Brain microvascular endothelial cell (primary cell): ENCODE measurements around the gene CNTNAP2.

Experiments
- DNase-seq: peaks from one replicate; pipeline ENCODE4 v3.0.0-alpha.2; 2020
- H3K27ac ChIP-seq: fragments of 250-450 bp; sonication (Bioruptor Pico); 2 replicates; pipeline ENCODE4 v1.5.1; 2020; ENCODE audit warnings: mild to moderate bottlenecking, moderate library complexity
- H3K27me3 ChIP-seq: fragments of 250-450 bp; sonication (Bioruptor Pico); replicated peaks from 2 replicates; pipeline ENCODE4 v1.5.1; 2020; ENCODE audit warnings: mild to moderate bottlenecking
- H3K36me3 ChIP-seq: fragments of 250-450 bp; sonication (Bioruptor Pico); replicated peaks from 2 replicates; pipeline ENCODE4 v1.5.1; 2020; ENCODE audit warnings: mild to moderate bottlenecking
- H3K4me3 ChIP-seq: 2 replicates; pipeline ENCODE4 v1.5.1; 2011; ENCODE audit warnings: low read depth, mild to moderate bottlenecking, control low read depth, low read length, moderate library complexity
- CTCF ChIP-seq: IDR thresholded peaks from 2 replicates; pipeline ENCODE4 v1.5.1; 2011; ENCODE audit warnings: low read depth, mild to moderate bottlenecking, moderate library complexity, low read length, control low read depth, inconsistent platforms; ENCODE audit errors: missing control alignments
- in situ Hi-C: cut with HindIII; loops from 2 replicates; pipeline ENCODE4 v1.10.0; 2017; ENCODE audit warnings: low sequenced_read_pairs, low pct_ligation_motif_present

The CNTNAP2 gene

GRCh38 chr7:147022056-147022455, 905.5 kb downstream of the CNTNAP2 start:
- Histone ChIP-seq H3K27ac (no peak overlapping the region), H3K36me3 (no peaks in the 10 kb centered on the region), H3K4me3 (no peak overlapping the region), H3K27me3 (no peaks in the 10 kb centered on the region)
- no peak for TF ChIP-seq CTCF
- peak; percentile 64 for DNase-seq
- in situ Hi-C loops = no loop called here

GRCh38 chr7:147023440-147023839, 906.8 kb downstream of the CNTNAP2 start:
- H3K27me3 ChIP-seq = no peaks in the 10 kb centered on the region
- TF ChIP-seq CTCF = no peak
- DNase-seq = no peak
- in situ Hi-C loops = no loop called here
- H3K36me3 ChIP-seq = no peaks in the 10 kb centered on the region
- no peak overlapping the region for H3K4me3 ChIP-seq
- no peak overlapping the region for H3K27ac ChIP-seq

- no peaks in the 10 kb centered on the region for H3K27me3 ChIP-seq
- H3K27ac ChIP-seq = no peak overlapping the region
- no peak for TF ChIP-seq CTCF
- in situ Hi-C loops = no loop called here
- no peak overlapping the region for H3K4me3 ChIP-seq
- no peaks in the 10 kb centered on the region for H3K36me3 ChIP-seq
- no peak for DNase-seq
Observed at GRCh38 chr7:147029953-147030352, 913.4 kb downstream of the CNTNAP2 start.

- no peak for TF ChIP-seq CTCF
- in situ Hi-C loops = no loop called here
- no peak overlapping the region for H3K4me3 ChIP-seq
- no peaks in the 10 kb centered on the region for H3K27me3 ChIP-seq
- no peak overlapping the region for H3K27ac ChIP-seq
- H3K36me3 ChIP-seq = no peaks in the 10 kb centered on the region
- DNase-seq = no peak
Observed at GRCh38 chr7:147033641-147034040, 917.0 kb downstream of the CNTNAP2 start.

GRCh38 chr7:147041438-147041837, 924.8 kb downstream of the CNTNAP2 start:
- DNase-seq = no peak
- Histone ChIP-seq H3K4me3 (no peak overlapping the region), H3K27ac (no peak overlapping the region), H3K36me3 (no peaks in the 10 kb centered on the region), H3K27me3 (no peaks in the 10 kb centered on the region)
- in situ Hi-C loops = no loop called here
- no peak for TF ChIP-seq CTCF

GRCh38 chr7:147044941-147045340, 928.3 kb downstream of the CNTNAP2 start:
- no peaks in the 10 kb centered on the region for H3K27me3 ChIP-seq
- no peaks in the 10 kb centered on the region for H3K36me3 ChIP-seq
- H3K4me3 ChIP-seq = no peak overlapping the region
- no peak overlapping the region for H3K27ac ChIP-seq
- no peak for TF ChIP-seq CTCF
- in situ Hi-C loops = no loop called here
- no peak for DNase-seq
